Hepatic stellate cell (primary cell): ENCODE measurements around the gene DDX23.

Experiments used
- DNase-seq: peaks from one replicate; pipeline ENCODE4 v3.0.0; 2011; ENCODE audit warnings: low spot score

Gene DDX23

GRCh38 chr12:48795550-48796455 is 56.2 kb downstream of the DDX23 start:
- DNase-seq, result peak; percentile 89

- DNase-seq, result no peak
Observed at GRCh38 chr12:48794870-48795269, 57.1 kb downstream of the DDX23 start.

- no peak for DNase-seq
Observed at GRCh38 chr12:48793696-48794095, 58.3 kb downstream of the DDX23 start.

GRCh38 chr12:48789858-48790326 is 62.1 kb downstream of the DDX23 start:
- no peak for DNase-seq

GRCh38 chr12:48788854-48789775 is 62.8 kb downstream of the DDX23 start, which contains the start of gene ADCY6:
TSS of gene ADCY6 (minus strand) at chr12:48789089. CDS start at chr12:48783434, 5,655 bp downstream.
- DNase-seq, result peak; percentile 86

DNA sequence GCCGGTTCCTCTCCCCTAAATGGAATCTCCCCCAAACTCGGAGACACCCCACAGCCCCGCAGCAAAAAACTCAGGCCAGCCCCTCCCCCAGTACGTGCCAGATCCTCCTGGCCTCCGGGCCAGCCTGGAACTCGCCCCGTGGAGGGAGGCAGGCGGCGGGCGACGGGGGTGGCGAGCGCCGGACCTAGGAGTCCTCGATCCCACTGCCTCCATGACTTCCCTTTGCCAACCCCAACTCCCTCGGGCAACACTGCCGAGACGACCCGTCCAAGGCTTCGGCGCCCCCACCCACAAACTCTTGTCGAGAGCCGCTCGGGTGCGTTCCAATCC is 63.5 kb downstream of the DDX23 start:
- DNase-seq, result no peak

DNA sequence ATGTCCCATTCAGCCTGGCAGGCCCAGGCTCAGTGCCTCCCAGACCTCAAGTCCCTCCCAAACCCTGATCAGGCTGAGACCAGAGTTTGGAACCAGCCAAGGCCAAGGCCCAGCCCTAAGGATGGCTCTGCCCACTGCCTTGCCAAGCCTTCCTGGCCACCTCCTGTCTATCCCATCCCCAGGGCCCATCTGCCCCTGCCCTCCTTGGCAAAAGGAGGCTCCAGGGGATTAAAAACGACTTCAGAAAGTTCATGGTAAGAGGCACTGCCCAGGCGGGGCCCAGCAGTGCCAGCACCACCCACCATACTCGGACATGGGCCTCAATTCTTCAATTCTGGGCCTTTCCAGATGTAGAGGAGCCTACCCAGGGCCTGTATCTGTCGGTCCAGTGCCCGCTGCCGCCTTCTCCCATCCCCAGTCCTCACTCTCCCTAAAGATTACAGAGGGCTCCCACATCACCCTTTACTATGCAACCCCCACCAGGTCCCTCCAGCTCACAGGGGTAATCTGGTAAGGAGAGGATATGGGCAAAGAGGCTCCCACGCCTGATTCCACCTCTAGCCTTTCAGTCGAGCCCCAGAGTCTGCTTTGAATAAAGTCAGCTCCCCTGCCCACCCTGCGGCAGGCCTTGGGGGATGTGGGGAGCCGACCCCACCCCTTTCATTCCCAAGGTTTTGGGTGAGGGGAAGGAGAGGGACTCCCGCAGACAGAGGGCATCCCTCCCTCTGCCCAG is 64.0 kb downstream of the DDX23 start:
- DNase-seq, result no peak

- DNase-seq, result no peak
Observed at GRCh38 chr12:48786591-48787544, 65.1 kb downstream of the DDX23 start.

GRCh38 chr12:48783432-48783831 is 68.5 kb downstream of the DDX23 start:
- DNase-seq, result no peak

DNA sequence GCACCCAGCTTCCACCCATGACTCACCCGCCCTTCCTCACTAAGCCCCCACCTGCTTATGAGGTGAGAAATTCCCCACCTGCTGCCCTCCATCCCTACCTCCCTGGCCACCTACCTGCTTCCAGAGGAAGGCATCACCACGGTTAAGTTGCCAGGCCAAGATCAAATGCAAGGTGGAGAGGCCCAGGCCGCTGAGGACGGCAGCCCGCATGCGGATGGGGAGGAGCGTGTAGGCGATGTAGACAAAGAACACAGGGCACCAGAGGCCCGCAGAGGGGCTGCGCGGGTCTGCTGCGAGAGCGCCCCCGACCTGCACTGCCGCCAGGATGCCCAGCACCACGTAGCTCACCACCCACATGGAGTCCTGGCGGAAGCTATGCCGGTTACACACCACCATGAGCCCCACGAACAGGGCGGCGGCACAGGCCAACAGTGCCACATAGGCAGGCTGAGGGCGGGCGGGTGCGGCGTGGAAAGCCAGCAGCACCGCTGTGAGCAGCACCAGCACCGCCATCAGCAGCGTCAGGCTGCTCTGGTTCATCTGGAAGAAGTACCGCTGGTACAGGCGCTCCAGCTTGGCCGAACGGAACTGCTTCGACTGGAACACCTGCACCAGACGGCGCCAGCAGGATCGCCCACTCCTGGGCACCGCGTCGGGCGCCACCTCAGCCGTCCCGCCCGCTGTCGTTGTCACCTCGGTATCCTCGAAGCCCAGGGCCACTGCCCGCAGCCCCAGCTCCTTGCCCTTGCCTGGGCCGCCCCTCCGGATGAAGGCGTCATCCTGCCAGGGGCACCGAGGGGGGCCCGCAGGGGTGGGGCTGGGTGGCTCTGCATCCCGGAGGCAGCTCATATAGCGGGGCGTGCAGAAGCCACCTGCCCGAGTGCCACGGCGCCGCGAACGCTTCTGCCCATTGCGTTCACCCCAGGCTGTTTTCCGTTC is 69.2 kb downstream of the DDX23 start:
- no peak for DNase-seq

GRCh38 chr12:48781750-48782456 is 70.1 kb downstream of the DDX23 start:
- no peak for DNase-seq

DNA sequence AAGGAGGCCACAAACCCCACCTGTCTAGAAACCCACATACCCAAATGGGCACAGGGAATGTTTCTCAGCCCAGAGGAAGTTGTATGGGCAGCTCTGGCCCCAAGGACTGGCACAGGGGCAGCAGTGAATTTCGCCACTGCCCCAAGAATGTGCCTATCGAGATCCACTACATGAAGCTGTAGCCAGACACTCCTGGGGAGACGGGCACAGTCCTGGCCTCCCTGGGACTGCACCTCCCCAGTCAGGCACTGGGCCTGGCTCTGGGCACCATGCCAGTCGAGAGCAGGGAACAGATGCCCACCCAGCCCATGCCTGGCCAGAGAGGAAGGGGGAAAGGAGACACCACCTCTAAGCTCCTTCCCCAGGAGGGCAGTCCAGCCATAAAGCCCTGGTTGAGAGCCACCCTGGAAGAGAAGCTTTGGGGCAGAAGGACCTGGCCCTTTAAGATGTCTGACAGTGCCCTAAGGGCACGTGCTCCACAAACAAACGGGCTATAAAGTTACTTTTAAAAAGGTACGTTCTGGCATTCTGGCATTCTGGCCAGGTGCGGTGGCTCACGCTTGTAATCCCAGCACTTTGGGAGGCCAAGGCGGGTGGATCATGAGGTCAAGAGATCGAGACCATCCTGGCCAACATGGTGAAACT is 71.5 kb downstream of the DDX23 start:
- no peak for DNase-seq

- peak; percentile 91 for DNase-seq
Observed at GRCh38 chr12:48779869-48780268, 72.1 kb downstream of the DDX23 start.
